GM21526 (cell line): Measurements from ENCODE around the gene FAM117B.

Source experiments
- ATAC-seq: cut with Tn5 transposase; IDR thresholded peaks from one replicate; pipeline ENCODE4 v1.9.1; 2021; ENCODE audit warnings: moderate library complexity; ENCODE audit not compliant: unreplicated experiment, low FRiP score

The FAM117B gene

GRCh38 chr2:202634556-202635427 lies at the start of gene FAM117B:
Gene FAM117B, plus strand, starts transcription at chr2:202634969. Its CDS starts 219 bp downstream, at chr2:202635188.
- peak; percentile 90 for ATAC-seq

GRCh38 chr2:202588647-202589581 lies 45.9 kb upstream of the FAM117B start:
- peak; percentile 74 for ATAC-seq

- no peak for ATAC-seq
Observed at GRCh38 chr2:202589582-202589949, 45.2 kb upstream of the FAM117B start.

GRCh38 chr2:202592566-202592965 lies 42.2 kb upstream of the FAM117B start:
- ATAC-seq, result no peak

GRCh38 chr2:202599105-202599504 lies 35.7 kb upstream of the FAM117B start:
- ATAC-seq, result no peak

- no peak for ATAC-seq
Observed at GRCh38 chr2:202599911-202600310, 34.9 kb upstream of the FAM117B start.

- no peak for ATAC-seq
Observed at GRCh38 chr2:202604699-202605098, 30.1 kb upstream of the FAM117B start.

GRCh38 chr2:202605174-202605573 lies 29.6 kb upstream of the FAM117B start:
- no peak for ATAC-seq

- ATAC-seq, result no peak
Observed at GRCh38 chr2:202608142-202608852, 26.5 kb upstream of the FAM117B start.

GRCh38 chr2:202609381-202610145 lies 25.2 kb upstream of the FAM117B start:
- ATAC-seq, result peak; percentile 92

- ATAC-seq, result no peak
Observed at GRCh38 chr2:202610380-202610779, 24.4 kb upstream of the FAM117B start.

- ATAC-seq, result no peak
Observed at GRCh38 chr2:202612145-202612544, 22.6 kb upstream of the FAM117B start.

GRCh38 chr2:202613479-202613878 lies 21.3 kb upstream of the FAM117B start:
- no peak for ATAC-seq

GRCh38 chr2:202624133-202624532 lies 10.6 kb upstream of the FAM117B start:
- ATAC-seq, result no peak

- ATAC-seq, result no peak
Observed at GRCh38 chr2:202627042-202627441, 7.7 kb upstream of the FAM117B start.

GRCh38 chr2:202628646-202629198 lies 6.0 kb upstream of the FAM117B start:
- no peak for ATAC-seq

GRCh38 chr2:202632682-202633290 lies 2.0 kb upstream of the FAM117B start:
- no peak for ATAC-seq

- ATAC-seq, result no peak
Observed at GRCh38 chr2:202633470-202633869, 1.3 kb upstream of the FAM117B start.
